ENCODE results near the gene FABP3. TPM values are rescaled to one million over a fixed set of nuclear protein-coding genes. Genes with fewer than 3 reads are reported as not detected.

FABP3 gene
- polyA plus RNA-seq, 1 experiment = 11.7 TPM

GRCh38 chr1:31380181-31380580, 7.3 kb upstream of the FABP3 start:
- Histone ChIP-seq H3K27me3 (ENCODE audit: control insufficient read depth, insufficient read depth, low read length) (no peaks in the 10 kb centered on the region), H3K4me3 (ENCODE audit: low read depth, low read length) (no peak overlapping the region), H3K36me3 (ENCODE audit: control insufficient read depth, insufficient read depth, low read length) (no peaks in the 10 kb centered on the region)
- DNase-seq (ENCODE audit: low read depth) = no peak
- no peak for TF ChIP-seq CTCF (IDR thresholded peaks at IDR 0.05; ENCODE audit: insufficient read depth, low read depth, low read length)
- CTCF ChIA-PET = interaction anchor here (6.6 kb wide), 1 partner anchor 15 kb away, joined by 36 read pairs; no protein-coding TSS in a partner anchor
- POLR2A ChIA-PET = no interaction called here

- no peaks in the 10 kb centered on the region for H3K27me3 ChIP-seq (ENCODE audit: control insufficient read depth, insufficient read depth, low read length)
- DNase-seq (ENCODE audit: low read depth) = no peak
- H3K36me3 ChIP-seq (ENCODE audit: control insufficient read depth, insufficient read depth, low read length) = no peaks in the 10 kb centered on the region
- no peak overlapping the region for H3K4me3 ChIP-seq (ENCODE audit: low read depth, low read length)
- no peak for TF ChIP-seq CTCF (IDR thresholded peaks at IDR 0.05; ENCODE audit: insufficient read depth, low read depth, low read length)
- ChIA-PET POLR2A (no interaction called here), CTCF (interaction anchor here (6.6 kb wide), 1 partner anchor 17 kb away, joined by 36 read pairs; no protein-coding TSS in a partner anchor)
Measured at GRCh38 chr1:31378001-31378400, 5.1 kb upstream of the FABP3 start.

GRCh38 chr1:31377364-31377863, 4.5 kb upstream of the FABP3 start:
- H3K36me3 ChIP-seq (ENCODE audit: control insufficient read depth, insufficient read depth, low read length) = no peaks in the 10 kb centered on the region
- DNase-seq (ENCODE audit: low read depth) = no peak
- H3K27me3 ChIP-seq (ENCODE audit: control insufficient read depth, insufficient read depth, low read length) = no peaks in the 10 kb centered on the region
- POLR2A ChIA-PET = no interaction called here
- CTCF ChIA-PET = interaction anchor here (0.6 to 6.6 kb wide), 2 partner anchors 18 to 64 kb away, joined by 3 to 36 read pairs; no protein-coding TSS in a partner anchor
- no peak for TF ChIP-seq CTCF (IDR thresholded peaks at IDR 0.05; ENCODE audit: insufficient read depth, low read depth, low read length)
- no peak overlapping the region for H3K4me3 ChIP-seq (ENCODE audit: low read depth, low read length)

- no peak for TF ChIP-seq CTCF (IDR thresholded peaks at IDR 0.05; ENCODE audit: insufficient read depth, low read depth, low read length)
- ChIA-PET POLR2A (no interaction called here), CTCF (interaction anchor here (0.6 to 6.6 kb wide), 2 partner anchors 19 to 63 kb away, joined by 3 to 36 read pairs; no protein-coding TSS in a partner anchor)
- H3K27me3 ChIP-seq (ENCODE audit: control insufficient read depth, insufficient read depth, low read length) = no peaks in the 10 kb centered on the region
- H3K4me3 ChIP-seq (ENCODE audit: low read depth, low read length) = no peak overlapping the region
- no peaks in the 10 kb centered on the region for H3K36me3 ChIP-seq (ENCODE audit: control insufficient read depth, insufficient read depth, low read length)
- peak; percentile 84 for DNase-seq (ENCODE audit: low read depth)
Measured at GRCh38 chr1:31376375-31377134, 3.7 kb upstream of the FABP3 start.

GRCh38 chr1:31374511-31375196, 1.8 kb upstream of the FABP3 start:
- H3K27me3 ChIP-seq (ENCODE audit: control insufficient read depth, insufficient read depth, low read length) = no peaks in the 10 kb centered on the region
- no peaks in the 10 kb centered on the region for H3K36me3 ChIP-seq (ENCODE audit: control insufficient read depth, insufficient read depth, low read length)
- H3K4me3 ChIP-seq (ENCODE audit: low read depth, low read length) = no peak overlapping the region
- ChIA-PET CTCF (interaction anchor here (0.5 to 2.9 kb wide), 5 partner anchors 9 to 1651 kb away, joined by 3 to 24 read pairs (median 3); no protein-coding TSS in a partner anchor), POLR2A (interaction anchor here (0.5 kb wide), 1 partner anchor 347 kb away, joined by 8 read pairs; no protein-coding TSS in a partner anchor)
- no peak for TF ChIP-seq CTCF (IDR thresholded peaks at IDR 0.05; ENCODE audit: insufficient read depth, low read depth, low read length)
- no peak for DNase-seq (ENCODE audit: low read depth)
